ENCODE measurements around the gene SIPA1. TPM values are rescaled to one million over a fixed set of nuclear protein-coding genes. Genes with fewer than 3 reads are reported as not detected.

Gene SIPA1
- total and polyA plus RNA-seq, 2 donors: 51.9 to 153 TPM

- no peak overlapping the region for H3K4me3 ChIP-seq (ENCODE audit: low read length in 2 of 2)
- WGBS: 95% methylated on average over 10 of the region's 10 CpGs
- DNase-seq (ENCODE audit: low read depth in 6 of 9, low spot score in 9 of 9): no peak
- no peak overlapping the region for H3K27ac ChIP-seq (ENCODE audit: low read depth in 1 of 2, low read length in 1 of 2)
- no peaks in the 10 kb centered on the region for H3K27me3 ChIP-seq (ENCODE audit: control insufficient read depth in 2 of 2, insufficient read depth in 1 of 2, low read length in 1 of 2)
- peaks cover 12 to 29% of the 10 kb centered on the region in 2 donors for H3K4me1 ChIP-seq (ENCODE audit: control insufficient read depth in 2 of 2, insufficient read depth in 2 of 2, low read length in 2 of 2)
- peaks cover 74 to 75% of the 10 kb centered on the region in 2 donors for H3K36me3 ChIP-seq (ENCODE audit: control insufficient read depth in 2 of 2, insufficient read depth in 2 of 2, low read length in 1 of 2)
- peaks cover 0 to 6% of the 10 kb centered on the region in 2 donors for H3K9me3 ChIP-seq (ENCODE audit: control insufficient read depth in 2 of 2, insufficient read depth in 1 of 2, low read length in 1 of 2)
Measured at GRCh38 chr11:65645710-65646109, 7.8 kb downstream of the SIPA1 start.

- WGBS: 97% methylated on average over 68 of the region's 68 CpGs
- peaks cover 74 to 78% of the 10 kb centered on the region in 2 donors for H3K36me3 ChIP-seq (ENCODE audit: control insufficient read depth in 2 of 2, insufficient read depth in 2 of 2, low read length in 1 of 2)
- H3K4me1 ChIP-seq (ENCODE audit: control insufficient read depth in 2 of 2, insufficient read depth in 2 of 2, low read length in 2 of 2): peaks cover 6 to 22% of the 10 kb centered on the region in 2 donors
- DNase-seq (ENCODE audit: low read depth in 6 of 9, low spot score in 9 of 9): no peak
- H3K4me3 ChIP-seq (ENCODE audit: low read length in 2 of 2): no peak overlapping the region
- peaks cover 0 to 1% of the 10 kb centered on the region in 2 donors for H3K9me3 ChIP-seq (ENCODE audit: control insufficient read depth in 2 of 2, insufficient read depth in 1 of 2, low read length in 1 of 2)
- no peak overlapping the region for H3K27ac ChIP-seq (ENCODE audit: low read depth in 1 of 2, low read length in 1 of 2)
- no peaks in the 10 kb centered on the region for H3K27me3 ChIP-seq (ENCODE audit: control insufficient read depth in 2 of 2, insufficient read depth in 1 of 2, low read length in 1 of 2)
Measured at GRCh38 chr11:65646288-65646957, 8.5 kb downstream of the SIPA1 start.

GRCh38 chr11:65646958-65647701, 9.2 kb downstream of the SIPA1 start:
- no peak overlapping the region for H3K27ac ChIP-seq (ENCODE audit: low read depth in 1 of 2, low read length in 1 of 2)
- no peak for DNase-seq (ENCODE audit: low read depth in 6 of 9, low spot score in 9 of 9)
- peaks cover 70 to 77% of the 10 kb centered on the region in 2 donors for H3K36me3 ChIP-seq (ENCODE audit: control insufficient read depth in 2 of 2, insufficient read depth in 2 of 2, low read length in 1 of 2)
- no peaks in the 10 kb centered on the region for H3K9me3 ChIP-seq (ENCODE audit: control insufficient read depth in 2 of 2, insufficient read depth in 1 of 2, low read length in 1 of 2)
- H3K4me1 ChIP-seq (ENCODE audit: control insufficient read depth in 2 of 2, insufficient read depth in 2 of 2, low read length in 2 of 2): peaks cover 0 to 23% of the 10 kb centered on the region in 2 donors
- H3K27me3 ChIP-seq (ENCODE audit: control insufficient read depth in 2 of 2, insufficient read depth in 1 of 2, low read length in 1 of 2): no peaks in the 10 kb centered on the region
- no peak overlapping the region for H3K4me3 ChIP-seq (ENCODE audit: low read length in 2 of 2)
- WGBS: 94% methylated on average over 87 of the region's 87 CpGs

GRCh38 chr11:65648997-65649493, 11.1 kb downstream of the SIPA1 start:
- Histone ChIP-seq H3K4me3 (ENCODE audit: low read length in 2 of 2) (no peak overlapping the region), H3K9me3 (ENCODE audit: control insufficient read depth in 2 of 2, insufficient read depth in 1 of 2, low read length in 1 of 2) (peaks cover 0 to 5% of the 10 kb centered on the region in 2 donors), H3K36me3 (ENCODE audit: control insufficient read depth in 2 of 2, insufficient read depth in 2 of 2, low read length in 1 of 2) (peaks cover 59 to 73% of the 10 kb centered on the region in 2 donors), H3K27me3 (ENCODE audit: control insufficient read depth in 2 of 2, insufficient read depth in 1 of 2, low read length in 1 of 2) (no peaks in the 10 kb centered on the region), H3K27ac (ENCODE audit: low read depth in 1 of 2, low read length in 1 of 2) (no peak overlapping the region), H3K4me1 (ENCODE audit: control insufficient read depth in 2 of 2, insufficient read depth in 2 of 2, low read length in 2 of 2) (peaks cover 9 to 31% of the 10 kb centered on the region in 2 donors)
- WGBS: 95% methylated on average over 12 of the region's 12 CpGs
- no peak for DNase-seq (ENCODE audit: low read depth in 6 of 9, low spot score in 9 of 9)

- WGBS: 96% methylated on average over 16 of the region's 16 CpGs
- H3K9me3 ChIP-seq (ENCODE audit: control insufficient read depth in 2 of 2, insufficient read depth in 1 of 2, low read length in 1 of 2): peaks cover 0 to 5% of the 10 kb centered on the region in 2 donors
- no peak for DNase-seq (ENCODE audit: low read depth in 6 of 9, low spot score in 9 of 9)
- H3K4me1 ChIP-seq (ENCODE audit: control insufficient read depth in 2 of 2, insufficient read depth in 2 of 2, low read length in 2 of 2): peaks cover 9 to 35% of the 10 kb centered on the region in 2 donors
- no peaks in the 10 kb centered on the region for H3K27me3 ChIP-seq (ENCODE audit: control insufficient read depth in 2 of 2, insufficient read depth in 1 of 2, low read length in 1 of 2)
- H3K36me3 ChIP-seq (ENCODE audit: control insufficient read depth in 2 of 2, insufficient read depth in 2 of 2, low read length in 1 of 2): peaks cover 61 to 74% of the 10 kb centered on the region in 2 donors
- H3K27ac ChIP-seq (ENCODE audit: low read depth in 1 of 2, low read length in 1 of 2): peak overlapping the region in 1 of 2 donors; percentile 17
- H3K4me3 ChIP-seq (ENCODE audit: low read length in 2 of 2): no peak overlapping the region
Measured at GRCh38 chr11:65649656-65650546, 12.0 kb downstream of the SIPA1 start.

- peaks cover 61 to 74% of the 10 kb centered on the region in 2 donors for H3K36me3 ChIP-seq (ENCODE audit: control insufficient read depth in 2 of 2, insufficient read depth in 2 of 2, low read length in 1 of 2)
- 91% methylated on average over 20 of the region's 20 CpGs for WGBS
- H3K27ac ChIP-seq (ENCODE audit: low read depth in 1 of 2, low read length in 1 of 2): peak overlapping the region; percentile 17 to 64
- DNase-seq (ENCODE audit: low read depth in 6 of 9, low spot score in 9 of 9): no peak
- no peaks in the 10 kb centered on the region for H3K27me3 ChIP-seq (ENCODE audit: control insufficient read depth in 2 of 2, insufficient read depth in 1 of 2, low read length in 1 of 2)
- H3K9me3 ChIP-seq (ENCODE audit: control insufficient read depth in 2 of 2, insufficient read depth in 1 of 2, low read length in 1 of 2): peaks cover 0 to 5% of the 10 kb centered on the region in 2 donors
- no peak overlapping the region for H3K4me3 ChIP-seq (ENCODE audit: low read length in 2 of 2)
- peaks cover 9 to 35% of the 10 kb centered on the region in 2 donors for H3K4me1 ChIP-seq (ENCODE audit: control insufficient read depth in 2 of 2, insufficient read depth in 2 of 2, low read length in 2 of 2)
Measured at GRCh38 chr11:65650547-65651338, 12.8 kb downstream of the SIPA1 start.

- Histone ChIP-seq H3K4me3 (ENCODE audit: low read length in 2 of 2) (no peak overlapping the region), H3K36me3 (ENCODE audit: control insufficient read depth in 2 of 2, insufficient read depth in 2 of 2, low read length in 1 of 2) (peaks cover 61 to 74% of the 10 kb centered on the region in 2 donors), H3K4me1 (ENCODE audit: control insufficient read depth in 2 of 2, insufficient read depth in 2 of 2, low read length in 2 of 2) (peaks cover 9 to 35% of the 10 kb centered on the region in 2 donors), H3K9me3 (ENCODE audit: control insufficient read depth in 2 of 2, insufficient read depth in 1 of 2, low read length in 1 of 2) (peaks cover 0 to 5% of the 10 kb centered on the region in 2 donors), H3K27me3 (ENCODE audit: control insufficient read depth in 2 of 2, insufficient read depth in 1 of 2, low read length in 1 of 2) (no peaks in the 10 kb centered on the region), H3K27ac (ENCODE audit: low read depth in 1 of 2, low read length in 1 of 2) (peak overlapping the region; percentile 64 to 95)
- 97% methylated on average over 3 of the region's 3 CpGs for WGBS
- DNase-seq (ENCODE audit: low read depth in 6 of 9, low spot score in 9 of 9): no peak
Measured at GRCh38 chr11:65651339-65651588, 13.4 kb downstream of the SIPA1 start.
